Stimulated activated CD8-positive, alpha-beta memory T cell treated with anti-CD3 and anti-CD28 coated beads, Interleukin-12 subunit alpha, Interleukin-12 subunit beta, amount 100 ng/mL, for 24 hours (primary cell): ENCODE results near the gene ZNF638.

Experiments
- DNase-seq: peaks from one replicate; pipeline ENCODE4 v3.0.0-alpha.2; 2020; ENCODE audit errors: extremely low read depth

The ZNF638 gene

DNA sequence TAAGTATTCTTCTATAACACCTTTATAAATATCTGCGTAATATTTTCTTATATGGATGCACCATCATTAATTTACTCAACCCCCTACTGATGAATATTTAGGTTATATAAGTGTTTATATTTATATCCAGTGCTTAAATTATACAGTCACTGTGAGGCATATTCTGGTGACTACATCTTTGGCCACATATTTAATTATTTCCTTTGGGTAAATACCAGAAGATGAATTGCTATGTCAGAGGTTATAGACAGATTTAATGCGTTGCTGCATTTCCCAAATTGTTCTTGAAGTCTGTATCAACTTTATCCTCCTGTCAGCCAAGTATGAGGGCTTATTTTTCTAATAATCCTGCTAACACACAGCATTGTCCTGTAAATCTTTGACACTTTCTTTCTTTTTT, 140.4 kb downstream of the ZNF638 start:
- DNase-seq, result no peak

DNA sequence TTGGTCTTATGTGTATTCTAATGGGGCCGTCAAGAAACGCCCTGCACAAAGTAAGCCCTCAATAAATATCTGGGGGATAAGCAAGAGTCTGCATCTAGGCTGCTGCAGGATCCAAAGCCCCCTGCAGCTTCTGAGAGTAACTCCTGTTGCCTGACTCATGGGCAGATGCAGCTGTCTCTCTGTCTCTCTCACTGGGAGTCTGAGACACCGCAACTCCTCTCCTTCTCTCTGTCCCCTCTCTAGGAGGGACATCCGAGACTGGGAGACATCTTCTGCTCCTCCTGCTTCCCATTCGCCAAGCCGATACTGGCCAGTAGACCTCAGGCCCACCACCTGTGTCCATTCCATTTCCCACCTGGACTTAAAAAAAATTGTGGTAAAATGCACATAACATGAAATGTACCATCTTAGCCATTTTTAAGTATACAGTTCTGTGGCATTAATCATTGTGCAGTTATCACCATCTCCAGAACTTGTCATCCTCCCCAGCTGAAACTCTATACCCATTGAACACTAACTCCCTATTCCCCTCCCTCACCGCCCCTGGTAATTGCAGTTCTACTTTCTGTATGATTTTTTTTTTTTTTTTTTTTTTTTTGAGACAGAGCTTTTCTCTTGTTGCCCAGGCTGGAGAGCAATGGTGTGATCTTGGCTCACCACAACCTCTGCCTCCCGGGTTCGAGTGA, 141.9 kb downstream of the ZNF638 start:
- no peak for DNase-seq

- DNase-seq, result no peak
Measured at GRCh38 chr2:71474116-71474743, 142.6 kb downstream of the ZNF638 start.

- no peak for DNase-seq
Measured at GRCh38 chr2:71474744-71475397, 143.3 kb downstream of the ZNF638 start.

DNA sequence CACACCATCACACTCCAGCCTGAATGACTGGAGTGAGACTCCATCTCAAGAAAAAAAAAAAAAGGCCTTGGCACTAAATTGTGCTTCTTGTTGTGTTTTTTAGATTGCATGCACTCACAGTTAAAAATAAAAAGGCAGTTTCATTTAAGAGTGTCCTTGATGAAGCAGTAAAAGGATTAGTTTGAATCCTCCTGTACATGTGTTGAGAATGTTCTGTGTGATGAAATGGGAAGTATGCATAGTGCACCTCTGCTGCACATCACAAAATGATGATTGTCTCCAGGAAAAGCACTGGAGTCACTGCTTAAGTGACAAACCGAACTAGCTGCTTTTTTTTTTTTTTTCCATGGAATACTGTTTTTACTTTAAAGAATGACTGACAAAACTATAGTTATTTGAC, 144.9 kb downstream of the ZNF638 start:
- no peak for DNase-seq

DNA sequence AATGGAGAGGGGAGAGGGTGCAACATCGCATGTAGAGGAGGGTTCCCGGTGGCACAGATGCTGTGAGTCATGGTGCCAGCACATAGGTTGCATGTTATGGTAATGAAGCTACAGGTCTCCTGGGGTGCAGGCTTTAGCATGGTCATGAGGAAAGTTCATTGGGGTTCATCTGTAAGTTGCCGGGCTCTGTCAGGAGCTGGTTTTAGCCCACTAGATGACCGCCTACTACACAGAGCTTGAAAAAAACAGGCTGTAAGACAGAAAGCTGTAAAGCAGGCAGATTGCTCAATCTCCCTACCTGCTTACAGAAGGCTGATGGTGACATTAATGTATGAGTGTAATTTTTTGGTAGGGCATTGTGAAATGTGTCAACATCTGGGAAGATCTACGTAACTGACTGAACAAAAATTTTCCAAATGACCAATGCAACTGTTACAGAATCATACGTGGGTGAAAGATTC, 145.7 kb downstream of the ZNF638 start:
- DNase-seq, result no peak

GRCh38 chr2:71478806-71479205, 147.2 kb downstream of the ZNF638 start:
- DNase-seq, result no peak

GRCh38 chr2:71479261-71479660, 147.7 kb downstream of the ZNF638 start:
- DNase-seq, result no peak

GRCh38 chr2:71481111-71481510, 149.5 kb downstream of the ZNF638 start:
- DNase-seq, result no peak

DNA sequence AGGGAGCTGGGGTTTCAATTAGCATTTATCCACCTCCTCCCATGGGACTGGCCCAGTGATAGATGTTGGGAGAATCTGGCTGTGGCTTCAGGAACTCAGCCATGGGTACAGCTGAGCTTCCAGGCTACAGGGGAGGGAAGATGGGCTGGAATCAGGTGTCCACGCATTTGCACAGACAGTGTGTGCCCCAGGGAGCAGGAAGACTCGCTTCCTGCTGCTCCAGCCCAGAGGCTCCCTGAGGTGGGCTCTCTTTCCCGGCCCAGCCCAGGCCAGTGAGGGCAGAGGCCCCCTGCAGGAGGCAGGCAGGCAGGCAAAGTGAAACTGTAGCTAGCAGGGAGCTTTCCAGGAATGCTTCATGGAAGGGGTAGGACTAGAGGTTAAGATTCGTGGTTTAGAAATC, 150.5 kb downstream of the ZNF638 start:
- DNase-seq, result no peak

- DNase-seq, result no peak
Measured at GRCh38 chr2:71483246-71483645, 151.7 kb downstream of the ZNF638 start.

GRCh38 chr2:71484354-71484753, 152.8 kb downstream of the ZNF638 start:
- DNase-seq, result no peak
